Lower leg skin (tissue), 4 donors: ENCODE data around the gene FLNA. TPM values are rescaled to one million over a fixed set of nuclear protein-coding genes. Genes with fewer than 3 reads are reported as not detected.

Experiments
- DNase-seq, 2 donors: peaks; one replicate each; pipeline ENCODE4 v3.0.0-alpha.2; 2019; ENCODE audit warnings: low spot score in 2 of 2
- H3K4me3 ChIP-seq: fragments of 200-600 bp; sonication (generic); 2 replicates; pipeline ENCODE4 v1.5.1; 2017; ENCODE audit warnings: mild to moderate bottlenecking, low read depth; ENCODE audit not compliant: poor library complexity, severe bottlenecking
- POLR2A ChIP-seq, 2 donors: fragments of 450-650 bp; IDR thresholded peaks; one replicate each; pipeline ENCODE4 v1.6.1; 2016 to 2017; ENCODE audit warnings: antibody characterized with exemption in 2 of 2, mild to moderate bottlenecking in 1 of 2, moderate library complexity in 1 of 2
- WGBS, 2 donors: methylation state at CpG; one replicate each; pipeline ENCODE4 v1.1.5; 2018; 5-methylcytosine and 5-hydroxymethylcytosine counted together
- intact Hi-C: fragments of 100-400 bp; cut with DNase I; formaldehyde crosslinking; loops from one replicate; pipeline ENCODE4 v1.15.0; 2023; ENCODE audit warnings: low total_unique reads
- total RNA-seq, 4 donors: library from RNA; depleted of rRNA; stranded (reverse); fragments of >200 nt; gene quantifications; one replicate each; pipeline ENCODE4 v1.1.0, GENCODE V29; 2016
- TF ChIP-seq, protein P1 (sequence below), 3 donors: fragments of 450-650 bp; IDR thresholded peaks; one replicate each; pipeline ENCODE4 v1.5.1; 2016; ENCODE audit warnings: antibody characterized with exemption in 3 of 3, mild to moderate bottlenecking in 3 of 3, moderate library complexity in 2 of 3

FLNA gene
- total RNA-seq, 4 donors from 2014 or later = 278 to 636 (median 365) TPM

DNA sequence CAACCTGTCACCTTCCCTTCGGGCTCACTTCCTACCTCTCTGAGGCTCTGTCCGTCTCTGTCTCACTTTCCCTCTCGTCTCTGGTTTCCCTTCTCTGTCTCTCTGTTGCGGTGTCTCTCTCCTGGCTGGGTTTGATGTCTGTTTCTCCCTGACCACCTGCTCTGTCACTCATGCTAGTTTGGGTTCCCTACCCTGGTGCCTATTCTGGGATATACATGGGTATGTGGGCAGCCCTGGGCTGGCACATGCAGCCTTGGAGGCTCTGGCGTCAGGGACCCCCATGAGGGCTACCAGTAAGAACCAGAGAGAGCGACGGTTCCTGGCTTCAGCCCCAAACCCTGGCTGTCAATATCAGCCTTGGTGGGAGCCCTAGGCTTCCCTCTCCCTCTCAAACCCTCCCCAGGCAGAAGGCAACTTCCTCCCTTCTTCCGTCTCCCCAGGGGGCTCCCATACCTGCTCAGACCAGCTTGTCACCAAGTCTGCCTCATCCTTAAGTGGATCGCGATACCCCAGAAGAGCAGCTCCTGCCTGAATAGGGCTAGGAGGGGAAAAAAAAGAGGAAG lies 34.3 kb upstream of the FLNA start:
- TF ChIP-seq, protein P1, sequence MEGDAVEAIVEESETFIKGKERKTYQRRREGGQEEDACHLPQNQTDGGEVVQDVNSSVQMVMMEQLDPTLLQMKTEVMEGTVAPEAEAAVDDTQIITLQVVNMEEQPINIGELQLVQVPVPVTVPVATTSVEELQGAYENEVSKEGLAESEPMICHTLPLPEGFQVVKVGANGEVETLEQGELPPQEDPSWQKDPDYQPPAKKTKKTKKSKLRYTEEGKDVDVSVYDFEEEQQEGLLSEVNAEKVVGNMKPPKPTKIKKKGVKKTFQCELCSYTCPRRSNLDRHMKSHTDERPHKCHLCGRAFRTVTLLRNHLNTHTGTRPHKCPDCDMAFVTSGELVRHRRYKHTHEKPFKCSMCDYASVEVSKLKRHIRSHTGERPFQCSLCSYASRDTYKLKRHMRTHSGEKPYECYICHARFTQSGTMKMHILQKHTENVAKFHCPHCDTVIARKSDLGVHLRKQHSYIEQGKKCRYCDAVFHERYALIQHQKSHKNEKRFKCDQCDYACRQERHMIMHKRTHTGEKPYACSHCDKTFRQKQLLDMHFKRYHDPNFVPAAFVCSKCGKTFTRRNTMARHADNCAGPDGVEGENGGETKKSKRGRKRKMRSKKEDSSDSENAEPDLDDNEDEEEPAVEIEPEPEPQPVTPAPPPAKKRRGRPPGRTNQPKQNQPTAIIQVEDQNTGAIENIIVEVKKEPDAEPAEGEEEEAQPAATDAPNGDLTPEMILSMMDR (IDR thresholded peaks at IDR 0.05) = no peak
- WGBS, 2 donors = 64 to 65% methylated on average over 10 of the region's 10 CpGs
- no peak for DNase-seq
- intact Hi-C loops = no loop called here
- H3K4me3 ChIP-seq = no peak overlapping the region

DNA sequence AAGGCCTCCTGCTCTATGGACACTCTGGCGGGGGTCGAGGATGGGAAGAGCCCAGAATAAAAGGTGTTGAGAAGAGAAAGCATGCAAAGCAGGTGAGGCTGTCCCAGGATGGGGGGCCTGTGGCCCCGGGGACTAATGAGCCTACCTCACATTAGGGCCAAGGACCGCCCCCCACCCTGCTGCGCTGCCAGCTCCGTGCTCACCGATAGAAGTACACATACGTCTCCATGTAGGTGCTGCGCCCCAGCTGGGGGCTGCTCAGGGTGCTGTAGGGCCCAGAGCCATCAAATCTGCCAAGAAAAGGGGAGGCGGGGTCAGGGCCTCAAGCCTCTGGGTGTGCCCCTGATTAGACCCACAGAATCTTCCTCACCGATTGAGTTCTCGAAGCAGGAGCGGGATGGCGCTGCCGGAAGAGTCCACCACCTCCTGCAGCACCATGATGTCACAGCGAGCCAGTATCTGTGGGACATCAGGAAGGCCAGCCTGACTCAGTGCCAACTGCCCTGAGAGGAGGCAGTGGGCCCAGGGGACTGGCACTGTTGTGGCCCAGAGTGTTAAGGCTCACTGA lies 30.3 kb upstream of the FLNA start:
- DNase-seq = no peak

DNA sequence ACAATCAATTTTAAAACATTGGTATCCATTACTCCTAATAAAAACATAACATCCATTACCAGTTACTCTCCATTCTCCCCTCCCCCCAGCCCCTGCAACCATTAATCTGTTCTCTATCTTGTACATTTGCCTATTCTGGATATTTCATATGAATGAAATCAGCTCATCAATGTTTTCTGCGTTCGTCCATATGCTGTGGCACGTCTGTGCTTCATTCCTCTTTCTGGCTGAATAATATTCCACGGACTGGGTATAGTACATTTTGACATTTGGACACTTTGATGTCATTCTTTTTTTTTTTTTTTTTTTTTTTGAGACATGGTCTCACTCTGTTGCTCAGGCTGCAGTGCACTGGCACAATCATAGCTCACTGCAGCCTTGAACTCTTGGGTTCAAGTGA lies 29.4 kb upstream of the FLNA start:
- 68 to 92% methylated on average over 4 of the region's 4 CpGs for WGBS, 2 donors
- DNase-seq = no peak
- TF ChIP-seq, protein P1 (IDR thresholded peaks at IDR 0.05) = no peak
- TF ChIP-seq POLR2A (IDR thresholded peaks at IDR 0.05) = no peak
- intact Hi-C loops = no loop called here
- H3K4me3 ChIP-seq = no peak overlapping the region

More for the DNA sequence above, 30.3 kb upstream of the FLNA start:
- TF ChIP-seq POLR2A (IDR thresholded peaks at IDR 0.05) = no peak
- TF ChIP-seq, protein P1 (IDR thresholded peaks at IDR 0.05) = no peak
- intact Hi-C loops = no loop called here
- WGBS, 2 donors = 86 to 95% methylated on average over 9 to 16 of the region's 16 CpGs
- H3K4me3 ChIP-seq = no peak overlapping the region

DNA sequence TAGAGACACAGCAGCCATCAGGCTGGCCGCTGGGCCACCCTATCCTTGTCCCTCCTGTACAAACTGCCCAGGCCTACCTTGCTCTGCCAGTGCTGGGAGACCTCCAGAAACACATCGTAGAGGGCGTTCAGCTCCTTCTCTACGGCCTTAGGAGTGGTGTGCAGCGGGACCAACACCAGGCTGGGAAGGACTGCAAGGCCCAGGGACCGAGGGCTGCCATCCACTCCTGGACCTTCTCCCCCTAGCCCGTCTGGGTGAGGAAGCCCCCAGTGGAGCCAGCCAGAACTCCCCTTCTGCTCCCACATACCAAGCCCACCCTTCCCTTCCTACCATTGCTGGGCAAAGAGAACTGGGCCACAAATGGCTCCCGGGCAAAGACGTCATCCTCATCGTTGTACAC lies 28.8 kb upstream of the FLNA start:
- TF ChIP-seq, protein P1 (IDR thresholded peaks at IDR 0.05) = no peak
- TF ChIP-seq POLR2A (IDR thresholded peaks at IDR 0.05) = no peak
- H3K4me3 ChIP-seq = no peak overlapping the region
- 87 to 93% methylated on average over 9 to 10 of the region's 10 CpGs for WGBS, 2 donors
- no peak for DNase-seq
- intact Hi-C loops = no loop called here

DNA sequence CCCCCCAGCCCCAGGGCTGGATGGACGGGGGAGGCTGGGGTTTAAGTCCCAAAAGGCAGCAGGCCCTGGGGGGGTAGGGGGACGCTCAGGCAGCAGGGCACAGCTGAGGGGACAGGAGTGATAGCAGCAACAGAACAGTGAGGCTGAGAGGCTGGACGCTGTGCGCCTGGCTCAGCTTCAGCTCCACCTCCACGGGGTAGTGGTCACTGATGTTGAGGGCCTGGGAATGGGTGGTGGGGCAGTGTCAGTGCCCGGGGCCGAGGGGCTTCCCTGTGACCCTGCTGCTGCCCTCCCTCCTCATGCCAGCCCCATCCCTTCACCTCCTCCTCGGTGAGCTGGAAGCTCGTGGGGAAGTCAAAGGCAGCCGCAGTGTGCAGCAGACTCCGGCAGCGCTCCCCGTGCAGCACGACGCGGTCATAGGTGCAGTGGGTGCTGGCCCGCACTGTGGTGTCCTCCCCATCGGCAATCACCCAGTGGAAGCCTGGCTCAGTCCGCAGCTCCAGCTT lies 28.2 kb upstream of the FLNA start:
- H3K4me3 ChIP-seq = no peak overlapping the region
- TF ChIP-seq, protein P1 (IDR thresholded peaks at IDR 0.05) = no peak
- TF ChIP-seq POLR2A (IDR thresholded peaks at IDR 0.05) = no peak
- intact Hi-C loops = no loop called here
- 87 to 88% methylated on average over 3 to 15 of the region's 19 CpGs for WGBS, 2 donors
- DNase-seq = no peak
